GM23338 (cell line): ENCODE data around the gene BOLA3. TPM values are rescaled to one million over a fixed set of nuclear protein-coding genes. Genes with fewer than 3 reads are reported as not detected.

Experiments
- ATAC-seq: fragments of 200-7000 bp; cut with Tn5 transposase; 3 replicates; pipeline ENCODE4 v1.9.1; 2020
- DNase-seq: peaks from one replicate; pipeline ENCODE4 v3.0.0-alpha.2; 2015; ENCODE audit warnings: low spot score
- H2AFZ ChIP-seq: fragments of 200-600 bp; sonication (generic); 2 replicates; pipeline ENCODE4 v1.8.0; 2016; ENCODE audit warnings: antibody characterized with exemption, mild to moderate bottlenecking, moderate library complexity
- H3F3A ChIP-seq: fragments of 200-600 bp; sonication (generic); replicated peaks from 2 replicates; pipeline ENCODE4 v1.8.0; 2017; ENCODE audit warnings: antibody characterized with exemption, mixed run types, low read depth
- H3K27ac ChIP-seq: fragments of 200-600 bp; sonication (generic); 2 replicates; pipeline ENCODE4 v1.6.1; 2016; ENCODE audit warnings: low read depth
- H3K27me3 ChIP-seq: fragments of 200-600 bp; sonication (generic); 2 replicates; pipeline ENCODE4 v1.8.0; 2016; ENCODE audit warnings: mild to moderate bottlenecking, mixed run types, moderate library complexity; ENCODE audit not compliant: insufficient read depth
- H3K36me3 ChIP-seq: fragments of 200-600 bp; sonication (generic); 2 replicates; pipeline ENCODE4 v1.8.0; 2016; ENCODE audit warnings: mild to moderate bottlenecking; ENCODE audit not compliant: insufficient read depth
- H3K4me1 ChIP-seq: fragments of 200-600 bp; sonication (generic); 2 replicates; pipeline ENCODE4 v1.8.0; 2016; ENCODE audit warnings: mild to moderate bottlenecking, moderate library complexity; ENCODE audit not compliant: insufficient read depth
- H3K4me2 ChIP-seq: fragments of 200-600 bp; sonication (generic); 2 replicates; pipeline ENCODE4 v1.7.1; 2017; ENCODE audit warnings: mixed run types
- H3K4me3 ChIP-seq: fragments of 200-600 bp; sonication (generic); 2 replicates; pipeline ENCODE4 v1.6.1; 2016; ENCODE audit warnings: mixed run types
- H3K79me2 ChIP-seq: fragments of 200-600 bp; sonication (generic); replicated peaks from 2 replicates; pipeline ENCODE4 v1.8.0; 2017; ENCODE audit warnings: mild to moderate bottlenecking; ENCODE audit not compliant: insufficient read depth
- H3K9me2 ChIP-seq: fragments of 200-600 bp; sonication (generic); 2 replicates; pipeline ENCODE4 v1.8.0; 2017; ENCODE audit not compliant: insufficient read depth
- H4K20me1 ChIP-seq: fragments of 200-600 bp; sonication (generic); replicated peaks from 2 replicates; pipeline ENCODE4 v1.8.0; 2017; ENCODE audit warnings: mild to moderate bottlenecking; ENCODE audit not compliant: insufficient read depth
- H3K27ac Mint-ChIP-seq: 2 replicates; pipeline ENCODE4 v1.8.0; 2020; ENCODE audit warnings: inconsistent platforms, mild to moderate bottlenecking, moderate library complexity, mixed read lengths
- H3K27me3 Mint-ChIP-seq: 3 replicates; pipeline ENCODE4 v1.8.0; 2022; ENCODE audit warnings: low read depth, mild to moderate bottlenecking, moderate library complexity, mixed read lengths, inconsistent platforms; ENCODE audit not compliant: insufficient read depth, poor library complexity
- H3K36me3 Mint-ChIP-seq: 3 replicates; pipeline ENCODE4 v1.8.0; 2021; ENCODE audit warnings: low read depth, mild to moderate bottlenecking, inconsistent platforms, moderate library complexity, mixed read lengths
- H3K4me1 Mint-ChIP-seq: 3 replicates; pipeline ENCODE4 v1.8.0; 2020; ENCODE audit warnings: mild to moderate bottlenecking, inconsistent platforms, mixed read lengths
- H3K4me3 Mint-ChIP-seq: 3 replicates; pipeline ENCODE4 v1.8.0; 2021; ENCODE audit warnings: moderate library complexity, mild to moderate bottlenecking, inconsistent platforms, mixed read lengths
- H3K9me3 Mint-ChIP-seq: 3 replicates; pipeline ENCODE4 v1.8.0; 2020; ENCODE audit warnings: moderate library complexity, mild to moderate bottlenecking, inconsistent platforms, mixed read lengths
- CREB1 ChIP-seq: fragments of 250-450 bp; sonication (Bioruptor Pico); IDR thresholded peaks from 2 replicates; pipeline ENCODE4 v1.5.0; 2020; ENCODE audit warnings: low read depth, mild to moderate bottlenecking, moderate library complexity
- EZH2 ChIP-seq: fragments of 200-600 bp; sonication (generic); IDR thresholded peaks from one replicate; pipeline ENCODE4 v1.8.0; 2017; ENCODE audit warnings: antibody characterized with exemption, mild to moderate bottlenecking, low read depth; ENCODE audit not compliant: unreplicated experiment
- EZH2phosphoT487 ChIP-seq: fragments of 200-600 bp; sonication (generic); IDR thresholded peaks from one replicate; pipeline ENCODE4 v1.8.1; 2018; ENCODE audit warnings: antibody characterized with exemption; ENCODE audit not compliant: unreplicated experiment
- JUNB ChIP-seq: IDR thresholded peaks from one replicate; pipeline ENCODE4 v1.6.1; 2016; ENCODE audit warnings: antibody characterized with exemption; ENCODE audit not compliant: unreplicated experiment
- POLR2AphosphoS5 ChIP-seq: IDR thresholded peaks from 2 replicates; pipeline ENCODE4 v1.6.1; 2016; ENCODE audit warnings: antibody characterized with exemption, low read depth
- STAT1 ChIP-seq: IDR thresholded peaks from one replicate; pipeline ENCODE4 v1.6.1; 2016; ENCODE audit warnings: antibody characterized with exemption; ENCODE audit not compliant: unreplicated experiment
- polyA plus RNA-seq: library from polyadenylated mRNA; unstranded; fragments of >200 nt; fragmentation: Nextera tagmentation; extraction: Ambion mirVana; gene quantifications from 2 replicates; pipeline ENCODE4 v1.2.1, GENCODE V29; 2016
- total RNA-seq: library from RNA; depleted of rRNA; stranded (reverse); fragments of >200 nt; shearing (Covaris generic); gene quantifications from 2 replicates; pipeline ENCODE4 v1.2.3, GENCODE V29; 2014
- TF ChIP-seq, protein P1 (sequence below): IDR thresholded peaks from 2 replicates; pipeline ENCODE4 v1.6.1; 2016; ENCODE audit warnings: antibody characterized with exemption
- TF ChIP-seq, protein P2 (sequence below): fragments of 250-450 bp; sonication (Bioruptor Pico); IDR thresholded peaks from 2 replicates; pipeline ENCODE4 v1.5.0; 2020; ENCODE audit warnings: mild to moderate bottlenecking, moderate library complexity
- TF ChIP-seq, protein P3 (sequence below), 2 experiments: fragments of 200-600 bp in 1 of 2; sonication (generic) in 1 of 2; conservative IDR thresholded peaks; 2 replicates each; pipeline versions ENCODE4 v1.5.1 to v1.6.1; 2016 to 2017; ENCODE audit warnings: antibody characterized with exemption in 2 of 2, low read depth in 2 of 2, mild to moderate bottlenecking in 2 of 2, moderate library complexity in 1 of 2

BOLA3 gene
- total and polyA plus RNA-seq, 2 experiments from 2014 or later, result 89.8 to 233 TPM

DNA sequence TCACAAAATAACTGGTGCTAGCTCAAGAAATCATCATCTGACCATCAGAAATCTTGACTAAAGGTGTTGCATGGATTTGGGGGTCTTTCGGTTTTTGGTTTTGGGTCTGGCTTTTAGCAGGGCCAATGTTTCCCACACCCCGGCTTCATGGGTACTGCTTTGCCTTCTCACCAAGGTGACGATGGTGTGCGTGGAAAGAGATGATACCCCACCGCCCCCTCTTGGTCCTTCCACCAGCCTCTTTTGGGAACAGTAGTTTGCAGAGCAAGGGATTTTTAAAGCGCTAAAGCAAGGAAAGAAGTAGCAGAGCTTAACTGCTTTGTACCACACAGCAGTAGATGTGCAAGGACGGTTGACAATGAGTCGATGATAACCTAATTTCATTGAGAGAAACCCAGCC is 42.3 kb downstream of the BOLA3 start:
- peak; percentile 15 for ATAC-seq
- H3K4me1 Mint-ChIP-seq, result peaks cover 26% of the 10 kb centered on the region

DNA sequence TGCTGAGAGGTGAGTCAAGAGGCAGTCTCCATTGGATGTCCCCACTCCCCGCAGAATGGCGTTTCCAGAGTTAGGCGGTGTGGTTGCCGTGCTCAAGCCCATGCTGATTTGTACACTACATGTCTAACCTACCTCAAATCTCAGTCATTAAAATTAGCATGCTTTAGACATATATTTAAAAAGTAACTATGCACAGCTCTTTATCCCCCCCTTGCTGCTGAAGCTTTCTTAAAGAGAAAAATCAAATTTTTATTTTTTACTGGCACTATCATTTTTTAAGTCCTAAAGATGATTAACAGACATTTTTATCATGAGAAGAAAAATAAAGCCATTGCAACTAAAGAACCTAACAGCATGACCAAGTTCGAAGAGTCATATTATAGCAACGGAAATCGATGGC is 42.9 kb downstream of the BOLA3 start:
- H3K4me1 ChIP-seq, result peaks cover 27% of the 10 kb centered on the region
- H4K20me1 ChIP-seq, result no peaks in the 10 kb centered on the region; the same call in 1 of the 2 replicates
- no peaks in the 10 kb centered on the region for H3K9me3 Mint-ChIP-seq
- H3F3A ChIP-seq, result peaks cover 3% of the 10 kb centered on the region; the same call in 1 of the 2 replicates
- 0 out of 2 replicates have a peak overlapping the region, but pooled peaks have one; percentile 11 for H3K27ac ChIP-seq
- no peak overlapping the region for H3K27ac Mint-ChIP-seq
- no peak overlapping the region for H2AFZ ChIP-seq
- H3K9me2 ChIP-seq, result no peaks in the 10 kb centered on the region
- H3K4me2 ChIP-seq, result no peak overlapping the region
- peaks cover 20% of the 10 kb centered on the region for H3K36me3 Mint-ChIP-seq
- ATAC-seq, result no peak
- no peak for DNase-seq
- H3K27me3 Mint-ChIP-seq, result peaks cover 10% of the 10 kb centered on the region
- peaks cover 26% of the 10 kb centered on the region for H3K4me1 Mint-ChIP-seq
- H3K27me3 ChIP-seq, result no peaks in the 10 kb centered on the region
- H3K79me2 ChIP-seq, result no peaks in the 10 kb centered on the region
- H3K4me3 ChIP-seq, result no peak overlapping the region
- no peaks in the 10 kb centered on the region for H3K36me3 ChIP-seq
- H3K4me3 Mint-ChIP-seq, result no peak overlapping the region
- TF ChIP-seq, protein P1, sequence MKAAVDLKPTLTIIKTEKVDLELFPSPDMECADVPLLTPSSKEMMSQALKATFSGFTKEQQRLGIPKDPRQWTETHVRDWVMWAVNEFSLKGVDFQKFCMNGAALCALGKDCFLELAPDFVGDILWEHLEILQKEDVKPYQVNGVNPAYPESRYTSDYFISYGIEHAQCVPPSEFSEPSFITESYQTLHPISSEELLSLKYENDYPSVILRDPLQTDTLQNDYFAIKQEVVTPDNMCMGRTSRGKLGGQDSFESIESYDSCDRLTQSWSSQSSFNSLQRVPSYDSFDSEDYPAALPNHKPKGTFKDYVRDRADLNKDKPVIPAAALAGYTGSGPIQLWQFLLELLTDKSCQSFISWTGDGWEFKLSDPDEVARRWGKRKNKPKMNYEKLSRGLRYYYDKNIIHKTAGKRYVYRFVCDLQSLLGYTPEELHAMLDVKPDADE, result no peak
- TF ChIP-seq EZH2 (no peak), STAT1 (no peak), CREB1 (no peak), EZH2phosphoT487 (no peak), JUNB (no peak), POLR2AphosphoS5 (no peak)
- TF ChIP-seq, protein P2, sequence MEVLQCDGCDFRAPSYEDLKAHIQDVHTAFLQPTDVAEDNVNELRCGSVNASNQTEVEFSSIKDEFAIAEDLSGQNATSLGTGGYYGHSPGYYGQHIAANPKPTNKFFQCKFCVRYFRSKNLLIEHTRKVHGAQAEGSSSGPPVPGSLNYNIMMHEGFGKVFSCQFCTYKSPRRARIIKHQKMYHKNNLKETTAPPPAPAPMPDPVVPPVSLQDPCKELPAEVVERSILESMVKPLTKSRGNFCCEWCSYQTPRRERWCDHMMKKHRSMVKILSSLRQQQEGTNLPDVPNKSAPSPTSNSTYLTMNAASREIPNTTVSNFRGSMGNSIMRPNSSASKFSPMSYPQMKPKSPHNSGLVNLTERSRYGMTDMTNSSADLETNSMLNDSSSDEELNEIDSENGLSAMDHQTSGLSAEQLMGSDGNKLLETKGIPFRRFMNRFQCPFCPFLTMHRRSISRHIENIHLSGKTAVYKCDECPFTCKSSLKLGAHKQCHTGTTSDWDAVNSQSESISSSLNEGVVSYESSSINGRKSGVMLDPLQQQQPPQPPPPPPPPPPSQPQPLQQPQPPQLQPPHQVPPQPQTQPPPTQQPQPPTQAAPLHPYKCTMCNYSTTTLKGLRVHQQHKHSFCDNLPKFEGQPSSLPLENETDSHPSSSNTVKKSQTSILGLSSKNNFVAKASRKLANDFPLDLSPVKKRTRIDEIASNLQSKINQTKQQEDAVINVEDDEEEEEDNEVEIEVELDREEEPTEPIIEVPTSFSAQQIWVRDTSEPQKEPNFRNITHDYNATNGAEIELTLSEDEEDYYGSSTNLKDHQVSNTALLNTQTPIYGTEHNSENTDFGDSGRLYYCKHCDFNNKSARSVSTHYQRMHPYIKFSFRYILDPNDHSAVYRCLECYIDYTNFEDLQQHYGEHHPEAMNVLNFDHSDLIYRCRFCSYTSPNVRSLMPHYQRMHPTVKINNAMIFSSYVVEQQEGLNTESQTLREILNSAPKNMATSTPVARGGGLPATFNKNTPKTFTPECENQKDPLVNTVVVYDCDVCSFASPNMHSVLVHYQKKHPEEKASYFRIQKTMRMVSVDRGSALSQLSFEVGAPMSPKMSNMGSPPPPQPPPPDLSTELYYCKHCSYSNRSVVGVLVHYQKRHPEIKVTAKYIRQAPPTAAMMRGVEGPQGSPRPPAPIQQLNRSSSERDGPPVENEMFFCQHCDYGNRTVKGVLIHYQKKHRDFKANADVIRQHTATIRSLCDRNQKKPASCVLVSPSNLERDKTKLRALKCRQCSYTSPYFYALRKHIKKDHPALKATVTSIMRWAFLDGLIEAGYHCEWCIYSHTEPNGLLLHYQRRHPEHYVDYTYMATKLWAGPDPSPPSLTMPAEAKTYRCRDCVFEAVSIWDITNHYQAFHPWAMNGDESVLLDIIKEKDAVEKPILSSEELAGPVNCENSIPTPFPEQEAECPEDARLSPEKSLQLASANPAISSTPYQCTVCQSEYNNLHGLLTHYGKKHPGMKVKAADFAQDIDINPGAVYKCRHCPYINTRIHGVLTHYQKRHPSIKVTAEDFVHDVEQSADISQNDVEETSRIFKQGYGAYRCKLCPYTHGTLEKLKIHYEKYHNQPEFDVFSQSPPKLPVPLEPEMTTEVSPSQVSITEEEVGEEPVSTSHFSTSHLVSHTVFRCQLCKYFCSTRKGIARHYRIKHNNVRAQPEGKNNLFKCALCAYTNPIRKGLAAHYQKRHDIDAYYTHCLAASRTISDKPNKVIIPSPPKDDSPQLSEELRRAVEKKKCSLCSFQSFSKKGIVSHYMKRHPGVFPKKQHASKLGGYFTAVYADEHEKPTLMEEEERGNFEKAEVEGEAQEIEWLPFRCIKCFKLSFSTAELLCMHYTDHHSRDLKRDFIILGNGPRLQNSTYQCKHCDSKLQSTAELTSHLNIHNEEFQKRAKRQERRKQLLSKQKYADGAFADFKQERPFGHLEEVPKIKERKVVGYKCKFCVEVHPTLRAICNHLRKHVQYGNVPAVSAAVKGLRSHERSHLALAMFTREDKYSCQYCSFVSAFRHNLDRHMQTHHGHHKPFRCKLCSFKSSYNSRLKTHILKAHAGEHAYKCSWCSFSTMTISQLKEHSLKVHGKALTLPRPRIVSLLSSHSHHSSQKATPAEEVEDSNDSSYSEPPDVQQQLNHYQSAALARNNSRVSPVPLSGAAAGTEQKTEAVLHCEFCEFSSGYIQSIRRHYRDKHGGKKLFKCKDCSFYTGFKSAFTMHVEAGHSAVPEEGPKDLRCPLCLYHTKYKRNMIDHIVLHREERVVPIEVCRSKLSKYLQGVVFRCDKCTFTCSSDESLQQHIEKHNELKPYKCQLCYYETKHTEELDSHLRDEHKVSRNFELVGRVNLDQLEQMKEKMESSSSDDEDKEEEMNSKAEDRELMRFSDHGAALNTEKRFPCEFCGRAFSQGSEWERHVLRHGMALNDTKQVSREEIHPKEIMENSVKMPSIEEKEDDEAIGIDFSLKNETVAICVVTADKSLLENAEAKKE (CRISPR knock-in tag), result no peak

More for the DNA sequence above, 42.3 kb downstream of the BOLA3 start:
- H3K4me2 ChIP-seq, result no peak overlapping the region
- TF ChIP-seq, protein P3, sequence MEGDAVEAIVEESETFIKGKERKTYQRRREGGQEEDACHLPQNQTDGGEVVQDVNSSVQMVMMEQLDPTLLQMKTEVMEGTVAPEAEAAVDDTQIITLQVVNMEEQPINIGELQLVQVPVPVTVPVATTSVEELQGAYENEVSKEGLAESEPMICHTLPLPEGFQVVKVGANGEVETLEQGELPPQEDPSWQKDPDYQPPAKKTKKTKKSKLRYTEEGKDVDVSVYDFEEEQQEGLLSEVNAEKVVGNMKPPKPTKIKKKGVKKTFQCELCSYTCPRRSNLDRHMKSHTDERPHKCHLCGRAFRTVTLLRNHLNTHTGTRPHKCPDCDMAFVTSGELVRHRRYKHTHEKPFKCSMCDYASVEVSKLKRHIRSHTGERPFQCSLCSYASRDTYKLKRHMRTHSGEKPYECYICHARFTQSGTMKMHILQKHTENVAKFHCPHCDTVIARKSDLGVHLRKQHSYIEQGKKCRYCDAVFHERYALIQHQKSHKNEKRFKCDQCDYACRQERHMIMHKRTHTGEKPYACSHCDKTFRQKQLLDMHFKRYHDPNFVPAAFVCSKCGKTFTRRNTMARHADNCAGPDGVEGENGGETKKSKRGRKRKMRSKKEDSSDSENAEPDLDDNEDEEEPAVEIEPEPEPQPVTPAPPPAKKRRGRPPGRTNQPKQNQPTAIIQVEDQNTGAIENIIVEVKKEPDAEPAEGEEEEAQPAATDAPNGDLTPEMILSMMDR (conservative IDR thresholded peaks at IDR 0.05; ENCODE audit: low read depth in 2 of 2), result peak; percentile 28 to 52; a peak in 3 of 4 replicates
- TF ChIP-seq, protein P1, result no peak
- Mint-ChIP-seq H3K27ac (no peak overlapping the region), H3K4me3 (no peak overlapping the region), H3K36me3 (peaks cover 16% of the 10 kb centered on the region), H3K9me3 (no peaks in the 10 kb centered on the region), H3K27me3 (peaks cover 10% of the 10 kb centered on the region)
- no peaks in the 10 kb centered on the region; the same call in 1 of the 2 replicates for H4K20me1 ChIP-seq
- no peaks in the 10 kb centered on the region for H3K27me3 ChIP-seq
- H3K27ac ChIP-seq, result no peak overlapping the region
- H3K79me2 ChIP-seq, result no peaks in the 10 kb centered on the region
- peaks cover 27% of the 10 kb centered on the region for H3K4me1 ChIP-seq
- H3F3A ChIP-seq, result peaks cover 3% of the 10 kb centered on the region; the same call in 1 of the 2 replicates
- no peak overlapping the region for H2AFZ ChIP-seq
- peak; percentile 25 for DNase-seq
- no peak overlapping the region for H3K4me3 ChIP-seq
- no peaks in the 10 kb centered on the region for H3K36me3 ChIP-seq
- no peaks in the 10 kb centered on the region for H3K9me2 ChIP-seq
